HepG2 (cell line): Measurements from ENCODE around the gene NECAP2. TPM values are rescaled to one million over a fixed set of nuclear protein-coding genes. Genes with fewer than 3 reads are reported as not detected.

Experiments used
- BRCA1 ChIP-seq: sonication (generic); formaldehyde crosslinking; IDR thresholded peaks from 2 replicates; pipeline ENCODE4 v1.4.0; 2020; ENCODE audit warnings: missing genetic modification reagents
- ETV5 ChIP-seq: IDR thresholded peaks from 2 replicates; pipeline ENCODE4 v1.6.1; 2018; ENCODE audit warnings: missing biosample characterization, missing genetic modification reagents, inconsistent platforms, borderline replicate concordance
- HIVEP1 ChIP-seq: sonication (generic); formaldehyde crosslinking; IDR thresholded peaks from 2 replicates; pipeline ENCODE4 v1.4.0; 2020; ENCODE audit warnings: mild to moderate bottlenecking, missing genetic modification reagents
- MAFG ChIP-seq: sonication (generic); formaldehyde crosslinking; IDR thresholded peaks from 2 replicates; pipeline ENCODE4 v1.5.1; 2020; ENCODE audit warnings: mild to moderate bottlenecking, missing genetic modification reagents
- NKX3-1 ChIP-seq: sonication (generic); formaldehyde crosslinking; IDR thresholded peaks from 2 replicates; pipeline ENCODE4 v1.5.0; 2020; ENCODE audit warnings: missing genetic modification reagents
- NR1H2 ChIP-seq: sonication (generic); formaldehyde crosslinking; IDR thresholded peaks from 2 replicates; pipeline ENCODE4 v1.8.1; 2022; ENCODE audit warnings: low read depth, missing genetic modification reagents, borderline replicate concordance
- ONECUT2 ChIP-seq: sonication (generic); formaldehyde crosslinking; IDR thresholded peaks from 2 replicates; pipeline ENCODE4 v1.4.0; 2020; ENCODE audit warnings: missing genetic modification reagents
- RAD51 ChIP-seq: fragments of 450-650 bp; IDR thresholded peaks from 2 replicates; pipeline ENCODE4 v1.6.1; 2016; ENCODE audit warnings: borderline replicate concordance
- RARG ChIP-seq: sonication (generic); formaldehyde crosslinking; IDR thresholded peaks from 2 replicates; pipeline ENCODE4 v1.4.0; 2020; ENCODE audit warnings: low read depth, mild to moderate bottlenecking, missing genetic modification reagents
- SKIL ChIP-seq: sonication (generic); formaldehyde crosslinking; IDR thresholded peaks from 2 replicates; pipeline ENCODE4 v1.8.0; 2022; ENCODE audit warnings: missing genetic modification reagents, mild to moderate bottlenecking, moderate library complexity, borderline replicate concordance
- SNRNP70 ChIP-seq: fragments of 200-400 bp; formaldehyde crosslinking; IDR thresholded peaks from 2 replicates; pipeline ENCODE4 v1.6.1; 2017; ENCODE audit warnings: mild to moderate bottlenecking, low read depth, low read length, moderate library complexity
- ZBTB14 ChIP-seq: sonication (generic); formaldehyde crosslinking; IDR thresholded peaks from 2 replicates; pipeline ENCODE4 v1.4.0; 2020; ENCODE audit warnings: missing genetic modification reagents
- ZNF329 ChIP-seq: sonication (generic); formaldehyde crosslinking; IDR thresholded peaks from 2 replicates; pipeline ENCODE4 v1.9.0; 2021; ENCODE audit warnings: low read depth, mild to moderate bottlenecking, missing genetic modification reagents
- ZNF7 ChIP-seq: IDR thresholded peaks from 2 replicates; pipeline ENCODE4 v1.6.1; 2016; ENCODE audit warnings: missing biosample characterization, missing genetic modification reagents
- ZNF740 ChIP-seq: sonication (generic); formaldehyde crosslinking; IDR thresholded peaks from 2 replicates; pipeline ENCODE4 v1.4.0; 2020; ENCODE audit warnings: missing genetic modification reagents
- polyA plus RNA-seq, 8 experiments: library from polyadenylated mRNA; depleted of rRNA in 3 of 8; stranded (reverse) in 7 of 8; unstranded in 1 of 8; fragments of >200 nt; fragmentation: Illumina TruSeq in 4 of 8; extraction: Trizol in 4 of 8; gene quantifications; 2 replicates each; pipeline versions ENCODE4 v1.2.1 to v1.2.3, GENCODE V29; 2011 to 2016; ENCODE audit warnings: low read depth in 4 of 8, missing spikeins in 1 of 8, mixed read lengths in 1 of 8; ENCODE audit not compliant: insufficient read depth in 1 of 8
- total RNA-seq, 5 experiments: library from RNA; depleted of rRNA; stranded (reverse); fragments of >200 nt; fragmentation: Illumina TruSeq; extraction: Trizol; gene quantifications; 2 replicates each; pipeline ENCODE4 v1.2.3, GENCODE V29; 2016; ENCODE audit warnings: low read depth in 1 of 5
- TF ChIP-seq, protein P1 (sequence below): sonication (generic); formaldehyde crosslinking; IDR thresholded peaks from 2 replicates; pipeline ENCODE4 v1.9.0; 2021; ENCODE audit warnings: missing genetic modification reagents, mild to moderate bottlenecking, borderline replicate concordance
- TF ChIP-seq, protein P2 (sequence below), 2 experiments: sonication (generic) in 1 of 2; formaldehyde crosslinking in 1 of 2; IDR thresholded peaks; 2 replicates each; pipeline versions ENCODE4 v1.5.1 to v1.6.1; 2011 to 2020; ENCODE audit warnings: borderline replicate concordance in 1 of 2, low read depth in 1 of 2, low read length in 1 of 2, mild to moderate bottlenecking in 1 of 2, missing genetic modification reagents in 1 of 2, moderate library complexity in 1 of 2

Gene NECAP2
- total and polyA plus RNA-seq, 2 of the 13 experiments (the other 11 are each of a cell fraction or from before 2014, with no cell fraction given), result 38.5 to 52.3 TPM

GRCh38 chr1:16394977-16395376 is 45.5 kb upstream of the NECAP2 start (continued):
- TF ChIP-seq, protein P1, sequence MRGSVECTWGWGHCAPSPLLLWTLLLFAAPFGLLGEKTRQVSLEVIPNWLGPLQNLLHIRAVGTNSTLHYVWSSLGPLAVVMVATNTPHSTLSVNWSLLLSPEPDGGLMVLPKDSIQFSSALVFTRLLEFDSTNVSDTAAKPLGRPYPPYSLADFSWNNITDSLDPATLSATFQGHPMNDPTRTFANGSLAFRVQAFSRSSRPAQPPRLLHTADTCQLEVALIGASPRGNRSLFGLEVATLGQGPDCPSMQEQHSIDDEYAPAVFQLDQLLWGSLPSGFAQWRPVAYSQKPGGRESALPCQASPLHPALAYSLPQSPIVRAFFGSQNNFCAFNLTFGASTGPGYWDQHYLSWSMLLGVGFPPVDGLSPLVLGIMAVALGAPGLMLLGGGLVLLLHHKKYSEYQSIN (CRISPR knock-in tag), result no peak
- no peak for TF ChIP-seq ZNF329 (CRISPR knock-in tag)
- TF ChIP-seq, protein P2, sequence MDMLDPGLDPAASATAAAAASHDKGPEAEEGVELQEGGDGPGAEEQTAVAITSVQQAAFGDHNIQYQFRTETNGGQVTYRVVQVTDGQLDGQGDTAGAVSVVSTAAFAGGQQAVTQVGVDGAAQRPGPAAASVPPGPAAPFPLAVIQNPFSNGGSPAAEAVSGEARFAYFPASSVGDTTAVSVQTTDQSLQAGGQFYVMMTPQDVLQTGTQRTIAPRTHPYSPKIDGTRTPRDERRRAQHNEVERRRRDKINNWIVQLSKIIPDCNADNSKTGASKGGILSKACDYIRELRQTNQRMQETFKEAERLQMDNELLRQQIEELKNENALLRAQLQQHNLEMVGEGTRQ (IDR thresholded peaks at IDR 0.05; ENCODE audit: low read depth, low read length), result no peak
- TF ChIP-seq, protein P2 (CRISPR knock-in tag; IDR thresholded peaks at IDR 0.05; ENCODE audit: borderline replicate concordance), result no peak
- no peak for TF ChIP-seq RARG (CRISPR knock-in tag)
- TF ChIP-seq SNRNP70, result no peak
- TF ChIP-seq SKIL (CRISPR knock-in tag), result no peak
- TF ChIP-seq ETV5, result no peak
- TF ChIP-seq BRCA1 (CRISPR knock-in tag), result no peak
- no peak for TF ChIP-seq RAD51
- TF ChIP-seq ZNF740 (CRISPR knock-in tag), result no peak
- TF ChIP-seq NKX3-1, result no peak
- no peak for TF ChIP-seq ZBTB14 (CRISPR knock-in tag)
- TF ChIP-seq ZNF7, result peak; percentile 18; the same call in 1 of the 2 replicates
- TF ChIP-seq HIVEP1 (CRISPR knock-in tag), result no peak
- no peak for TF ChIP-seq MAFG
- TF ChIP-seq NR1H2 (CRISPR knock-in tag), result no peak
- TF ChIP-seq ONECUT2 (CRISPR knock-in tag), result no peak
